T-helper 2 cell treated with Interferon-gamma antibody and Interleukin-4, amounts not matched to agents 5 μg/mL and 100 μg/mL, for 36 hours (primary cell): Measurements from ENCODE around the gene SPRN.
A peak's percentile ranks its signal among the peaks of the same experiment; 100 is the strongest.
"Not testable (repeated sequence)": the region's sequence is repeated elsewhere in the genome, so short reads cannot be mapped to it uniquely, and the experiment has no call there.

ENCODE experiments used
- DNase-seq: peaks from one replicate; pipeline ENCODE4 v3.0.0; 2021; ENCODE audit warnings: low spot score
- H3K27ac Mint-ChIP-seq: one replicate; pipeline ENCODE4 v1.8.0; 2021; ENCODE audit warnings: mild to moderate bottlenecking, mixed read lengths
- H3K27me3 Mint-ChIP-seq: one replicate; pipeline ENCODE4 v1.8.0; 2021; ENCODE audit warnings: low read depth, mixed read lengths
- H3K36me3 Mint-ChIP-seq: one replicate; pipeline ENCODE4 v1.8.0; 2021; ENCODE audit warnings: low read depth, mixed read lengths
- H3K4me1 Mint-ChIP-seq: one replicate; pipeline ENCODE4 v1.8.0; 2021; ENCODE audit warnings: low read depth, mixed read lengths
- H3K4me3 Mint-ChIP-seq: one replicate; pipeline ENCODE4 v1.8.0; 2022; ENCODE audit warnings: mild to moderate bottlenecking, moderate library complexity, mixed read lengths
- H3K9me3 Mint-ChIP-seq: one replicate; pipeline ENCODE4 v1.8.0; 2021; ENCODE audit warnings: mixed read lengths

Gene SPRN, protein sequence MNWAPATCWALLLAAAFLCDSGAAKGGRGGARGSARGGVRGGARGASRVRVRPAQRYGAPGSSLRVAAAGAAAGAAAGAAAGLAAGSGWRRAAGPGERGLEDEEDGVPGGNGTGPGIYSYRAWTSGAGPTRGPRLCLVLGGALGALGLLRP

DNA sequence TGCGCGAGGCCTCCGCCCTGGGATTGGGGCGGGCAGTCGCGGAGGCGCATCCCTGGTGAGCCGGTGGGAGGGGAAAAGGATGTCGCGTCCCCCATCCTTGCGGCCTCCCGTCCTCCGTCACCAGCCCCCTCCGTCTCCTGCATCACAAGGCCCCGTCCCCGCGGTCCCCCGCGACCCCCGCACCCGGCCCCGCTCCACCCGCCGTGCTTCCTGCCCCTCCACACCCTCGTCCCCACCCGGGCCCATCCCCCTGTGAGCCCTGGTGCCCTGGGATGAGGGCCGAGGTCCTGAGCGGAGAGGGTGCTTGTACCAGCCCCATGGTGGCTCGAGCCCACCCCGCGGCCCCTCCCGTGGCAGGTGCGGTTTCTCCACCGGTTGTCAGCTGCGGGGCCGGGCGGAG lies at the start of gene SPRN:
Gene SPRN (minus strand): TSS at position 25 of the 400 bp plus-strand sequence. CDS start 944 bp downstream, outside the sequence.
- not testable (repeated sequence) for H3K9me3 Mint-ChIP-seq, H3K36me3 Mint-ChIP-seq, H3K4me3 Mint-ChIP-seq, H3K27ac Mint-ChIP-seq, DNase-seq, H3K4me1 Mint-ChIP-seq
- peaks cover 15% of the 10 kb centered on the region for H3K27me3 Mint-ChIP-seq

DNA sequence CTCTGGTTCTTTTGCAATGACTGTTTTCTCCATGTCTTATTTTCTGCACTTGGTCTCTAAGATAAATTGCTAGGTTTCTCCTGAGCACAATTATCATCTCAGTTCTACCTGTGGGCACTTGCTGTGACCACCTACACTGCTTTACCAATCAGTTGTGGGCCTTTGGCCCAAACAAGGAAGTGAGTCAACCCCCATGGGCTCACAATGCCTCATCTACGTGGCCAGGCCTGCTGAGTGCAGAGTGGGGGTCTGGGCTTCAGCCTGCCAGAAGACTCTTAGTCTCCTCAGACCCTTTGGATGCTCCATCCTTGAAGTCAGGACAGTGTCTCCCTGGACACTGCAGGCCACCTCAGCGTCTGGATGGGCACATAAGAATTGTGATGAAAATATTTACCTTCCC lies 49.6 kb upstream of the SPRN start:
- peak overlapping the region; percentile 30 for H3K4me3 Mint-ChIP-seq
- no peak for DNase-seq
- H3K9me3 Mint-ChIP-seq, result peaks cover 3% of the 10 kb centered on the region
- no peak overlapping the region for H3K27ac Mint-ChIP-seq
- H3K27me3 Mint-ChIP-seq, result peaks cover 3% of the 10 kb centered on the region
- H3K36me3 Mint-ChIP-seq, result no peaks in the 10 kb centered on the region
- H3K4me1 Mint-ChIP-seq, result peaks cover 29% of the 10 kb centered on the region

DNA sequence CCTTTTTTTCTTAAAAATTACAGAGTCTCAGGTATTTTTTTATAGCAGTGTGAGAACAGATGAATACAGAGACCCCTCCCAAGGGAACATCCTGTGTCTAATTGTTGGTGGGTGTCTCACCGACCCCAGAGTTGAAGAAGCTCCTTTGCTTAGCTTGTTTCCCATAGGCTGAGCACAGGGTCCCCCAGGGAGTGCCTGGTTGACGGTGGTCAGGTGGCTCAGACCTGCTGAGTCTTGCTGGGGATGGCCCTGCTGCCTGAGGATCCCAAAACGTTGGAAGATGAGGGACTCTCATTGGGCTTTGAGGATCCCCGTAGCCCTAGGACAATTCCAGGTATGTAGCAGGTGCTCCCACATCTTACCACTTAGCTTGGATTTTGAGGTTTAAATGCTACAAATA lies 48.8 kb upstream of the SPRN start:
- Mint-ChIP-seq H3K27me3 (peaks cover 3% of the 10 kb centered on the region), H3K4me3 (no peak overlapping the region), H3K4me1 (peaks cover 29% of the 10 kb centered on the region), H3K9me3 (peaks cover 4% of the 10 kb centered on the region), H3K36me3 (no peaks in the 10 kb centered on the region), H3K27ac (no peak overlapping the region)
- no peak for DNase-seq

DNA sequence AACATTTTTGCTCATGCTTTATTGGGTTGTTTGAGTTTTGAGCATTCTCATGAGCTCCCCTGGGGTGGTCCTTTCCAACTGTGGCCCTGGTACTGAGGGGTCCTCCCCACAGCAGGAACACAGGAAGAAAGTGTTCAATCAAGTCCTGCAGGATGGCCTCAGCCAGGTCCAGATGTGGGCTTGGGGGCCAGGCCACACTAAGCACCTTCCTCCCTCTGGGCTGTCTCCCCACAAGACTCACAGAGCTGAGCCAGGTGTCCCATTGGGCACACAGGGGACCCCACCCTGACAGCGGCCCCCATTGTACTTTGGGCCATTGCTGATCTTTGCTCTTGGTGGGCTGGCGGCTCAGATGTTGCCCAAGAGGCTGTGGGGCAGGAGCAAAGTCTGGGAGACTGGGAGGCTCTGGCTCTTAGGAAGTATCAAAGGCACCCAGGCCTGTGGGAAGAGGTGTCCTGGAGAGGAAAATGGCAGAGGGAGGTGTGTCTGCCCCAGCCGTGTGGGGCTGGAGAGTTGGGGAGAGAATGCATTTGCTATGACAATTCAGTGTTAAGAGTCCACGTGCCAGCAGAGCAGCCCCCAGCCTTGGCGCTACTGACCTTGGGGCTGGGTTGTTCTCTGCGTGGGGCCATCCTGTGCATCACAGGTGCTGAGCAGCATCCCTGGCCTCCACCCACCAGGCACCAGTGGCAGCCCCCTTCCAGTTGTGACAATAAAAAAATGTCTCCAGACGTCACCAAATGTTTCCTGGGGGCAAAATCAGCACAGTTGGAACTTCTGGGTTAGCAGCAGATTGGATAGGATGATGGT lies 47.1 kb upstream of the SPRN start:
- Mint-ChIP-seq H3K4me3 (no peak overlapping the region), H3K9me3 (peaks cover 4% of the 10 kb centered on the region), H3K4me1 (peaks cover 29% of the 10 kb centered on the region), H3K27ac (no peak overlapping the region), H3K36me3 (no peaks in the 10 kb centered on the region), H3K27me3 (peaks cover 3% of the 10 kb centered on the region)
- no peak for DNase-seq

DNA sequence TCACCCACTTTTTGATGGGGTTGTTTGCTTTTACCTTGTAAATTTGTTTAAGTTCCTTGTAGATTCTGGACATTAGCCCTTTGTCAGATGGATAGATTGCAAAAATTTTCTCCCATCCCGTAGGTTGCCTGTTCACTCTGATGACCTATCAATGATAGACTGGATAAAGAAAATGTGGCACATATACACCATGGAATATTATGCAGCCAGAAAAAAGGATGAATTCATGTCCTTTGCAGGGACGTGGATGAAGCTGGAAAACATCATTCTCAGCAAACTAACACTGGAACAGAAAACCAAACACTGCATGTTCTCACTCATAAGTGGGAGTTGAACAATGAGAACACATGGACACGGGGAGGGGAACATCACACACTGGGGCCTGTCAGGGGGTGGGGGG lies 44.8 kb upstream of the SPRN start:
- H3K9me3 Mint-ChIP-seq, H3K4me3 Mint-ChIP-seq, H3K36me3 Mint-ChIP-seq, H3K27me3 Mint-ChIP-seq, H3K27ac Mint-ChIP-seq, DNase-seq: not testable (repeated sequence)
- peaks cover 11% of the 10 kb centered on the region for H3K4me1 Mint-ChIP-seq

DNA sequence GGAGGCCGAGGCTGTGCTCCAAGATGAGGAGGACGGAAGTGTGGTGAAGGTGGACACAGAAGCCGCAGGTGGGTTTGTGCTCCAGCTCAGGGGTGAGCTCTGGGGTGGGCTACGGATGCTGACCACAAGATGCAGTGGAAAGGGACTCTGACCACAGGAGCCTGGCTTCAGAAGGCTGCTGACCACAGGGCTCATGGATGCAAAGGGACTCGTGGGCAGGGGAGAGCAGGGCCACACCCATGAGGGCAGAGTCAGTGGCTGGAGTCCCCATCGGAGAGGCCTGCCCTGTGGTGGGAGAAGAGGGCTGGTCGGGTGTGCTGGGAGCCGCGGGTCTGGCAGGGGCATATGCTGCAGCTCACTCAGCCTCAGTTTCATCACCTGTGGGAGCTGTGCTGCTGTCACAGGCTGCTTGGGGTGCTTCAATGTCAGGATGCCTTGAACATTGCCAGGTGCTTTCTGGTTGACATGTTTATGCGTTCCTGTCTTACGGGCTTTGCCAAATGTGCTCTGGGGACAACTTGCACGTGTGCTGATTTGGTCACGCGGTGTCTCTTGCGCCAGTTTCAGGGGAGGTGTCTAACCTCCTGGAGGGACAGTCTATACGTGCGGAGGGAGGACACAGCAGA lies 43.0 kb upstream of the SPRN start:
- H3K27me3 Mint-ChIP-seq, result peaks cover 3% of the 10 kb centered on the region
- no peak overlapping the region for H3K27ac Mint-ChIP-seq
- no peaks in the 10 kb centered on the region for H3K4me1 Mint-ChIP-seq
- H3K4me3 Mint-ChIP-seq, result no peak overlapping the region
- DNase-seq, result no peak
- peaks cover 4% of the 10 kb centered on the region for H3K9me3 Mint-ChIP-seq
- no peaks in the 10 kb centered on the region for H3K36me3 Mint-ChIP-seq

DNA sequence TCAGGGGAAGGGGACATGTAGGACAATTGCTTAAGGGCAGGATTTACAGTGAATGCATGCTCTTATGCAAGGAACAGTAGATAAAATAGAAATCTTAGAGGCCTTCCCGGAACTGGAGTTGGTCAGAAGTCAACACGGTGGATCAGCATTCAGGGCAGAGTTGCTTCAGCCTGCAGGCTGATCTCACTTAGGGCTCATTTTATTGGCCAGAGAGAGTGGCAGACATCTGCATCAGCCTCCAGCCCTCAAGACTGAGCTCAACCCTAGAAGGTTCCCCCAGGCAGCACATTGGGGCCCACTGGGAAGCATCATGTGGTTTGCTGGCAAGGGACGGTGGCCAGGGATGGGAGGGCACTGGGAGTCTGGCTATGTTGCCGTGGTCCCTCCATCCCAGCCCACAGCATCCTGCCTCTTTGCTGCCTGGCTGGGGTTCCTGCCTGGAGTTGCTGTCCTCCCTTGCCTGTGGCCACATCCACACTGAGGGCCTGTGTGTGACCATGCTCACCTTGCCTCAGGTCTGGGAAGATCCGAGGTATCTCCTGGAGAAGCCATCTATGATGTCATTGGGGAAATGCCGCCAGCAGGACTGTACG lies 42.4 kb upstream of the SPRN start:
- H3K4me1 Mint-ChIP-seq, result no peaks in the 10 kb centered on the region
- H3K4me3 Mint-ChIP-seq, result no peak overlapping the region
- H3K9me3 Mint-ChIP-seq, result peaks cover 4% of the 10 kb centered on the region
- H3K27ac Mint-ChIP-seq, result no peak overlapping the region
- H3K36me3 Mint-ChIP-seq, result no peaks in the 10 kb centered on the region
- H3K27me3 Mint-ChIP-seq, result peaks cover 3% of the 10 kb centered on the region
- DNase-seq, result no peak

DNA sequence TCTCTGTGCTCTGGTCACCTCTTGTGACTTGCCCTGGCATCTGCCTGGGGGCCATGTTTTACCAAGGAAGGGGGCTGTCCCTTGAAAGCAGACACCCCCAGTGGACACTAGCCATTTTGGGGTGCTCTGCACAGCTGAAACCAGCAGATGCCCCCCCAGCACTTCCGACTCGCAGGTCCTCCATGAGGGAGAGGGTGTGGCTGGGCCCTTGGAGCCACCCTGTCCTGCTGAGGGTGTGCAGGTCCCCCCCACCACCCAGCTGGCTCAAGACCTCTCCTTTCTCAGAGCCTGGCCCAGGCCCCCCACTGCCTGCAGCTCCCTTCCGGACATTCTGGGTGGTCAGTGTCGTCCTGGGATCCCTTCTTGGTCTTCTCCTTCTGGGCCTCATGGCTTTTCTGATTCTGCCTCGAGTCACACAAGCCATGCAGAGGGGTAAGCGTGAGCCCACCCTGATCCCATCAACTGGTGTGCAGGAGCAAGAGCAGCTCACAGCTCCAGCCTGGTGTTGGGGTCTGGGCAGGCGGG lies 41.6 kb upstream of the SPRN start:
- H3K4me1 Mint-ChIP-seq, result no peaks in the 10 kb centered on the region
- H3K4me3 Mint-ChIP-seq, result no peak overlapping the region
- H3K36me3 Mint-ChIP-seq, result no peaks in the 10 kb centered on the region
- H3K27me3 Mint-ChIP-seq, result peaks cover 3% of the 10 kb centered on the region
- H3K27ac Mint-ChIP-seq, result no peak overlapping the region
- peaks cover 4% of the 10 kb centered on the region for H3K9me3 Mint-ChIP-seq
- no peak for DNase-seq

DNA sequence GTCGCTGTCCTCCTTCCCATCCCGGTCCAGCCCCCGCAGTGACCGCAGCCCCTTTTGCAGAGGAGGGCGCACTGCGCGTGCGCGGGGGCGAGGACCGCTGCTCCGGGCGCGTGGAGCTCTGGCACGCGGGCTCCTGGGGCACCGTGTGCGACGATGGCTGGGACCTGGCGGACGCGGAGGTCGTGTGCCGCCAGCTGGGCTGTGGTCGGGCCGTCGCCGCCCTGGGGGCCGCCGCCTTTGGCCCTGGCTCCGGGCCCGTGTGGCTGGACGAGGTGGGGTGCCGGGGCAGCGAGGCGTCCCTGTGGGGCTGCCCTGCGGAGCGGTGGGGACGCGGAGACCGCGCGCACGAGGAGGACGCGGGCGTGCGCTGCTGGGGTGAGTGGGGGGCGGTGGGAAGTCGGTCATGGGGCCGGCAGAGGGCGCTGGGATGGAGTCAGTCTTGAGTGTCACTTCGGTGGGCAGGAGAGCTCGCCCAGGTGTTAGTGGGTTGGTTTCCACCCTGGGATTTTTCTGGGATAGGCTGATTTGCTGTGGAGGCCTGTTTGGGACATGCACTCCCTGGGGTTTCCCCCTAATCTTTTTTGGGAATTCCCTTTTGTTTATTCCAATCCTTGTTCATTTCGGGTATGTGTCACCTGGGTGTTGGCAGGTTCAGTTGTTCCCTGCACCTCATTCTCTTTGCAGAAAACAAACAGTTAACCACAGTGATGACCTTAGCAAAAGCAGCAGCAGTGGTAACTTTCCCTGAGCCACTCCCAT lies 40.9 kb upstream of the SPRN start:
- Mint-ChIP-seq H3K36me3 (no peaks in the 10 kb centered on the region), H3K27me3 (peaks cover 3% of the 10 kb centered on the region), H3K4me1 (no peaks in the 10 kb centered on the region), H3K9me3 (peaks cover 4% of the 10 kb centered on the region), H3K4me3 (no peak overlapping the region), H3K27ac (no peak overlapping the region)
- DNase-seq, result no peak

DNA sequence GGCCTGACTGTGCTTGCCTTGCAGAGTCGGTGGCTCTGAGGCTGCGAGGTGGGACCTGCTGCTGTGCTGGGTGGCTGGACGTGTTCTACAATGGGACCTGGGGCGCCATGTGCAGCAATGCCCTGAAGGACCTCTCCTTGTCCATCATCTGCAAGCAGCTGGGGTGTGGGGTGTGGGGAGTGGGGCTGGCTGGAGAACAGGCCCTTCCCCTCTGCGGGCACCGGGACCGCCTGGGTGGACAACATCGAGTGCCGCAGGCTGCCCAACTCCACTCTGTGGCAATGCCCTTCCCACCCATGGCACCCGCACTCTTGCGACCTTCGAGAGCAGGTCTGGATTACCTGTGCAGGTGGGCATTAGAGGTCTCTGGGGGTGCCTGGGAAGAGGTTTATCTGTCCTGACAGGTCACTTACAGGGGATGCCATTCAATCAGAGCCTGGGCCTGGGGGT lies 40.2 kb upstream of the SPRN start:
- DNase-seq, result no peak
- Mint-ChIP-seq H3K4me1 (no peaks in the 10 kb centered on the region), H3K4me3 (no peak overlapping the region), H3K27ac (no peak overlapping the region), H3K27me3 (no peaks in the 10 kb centered on the region), H3K9me3 (peaks cover 4% of the 10 kb centered on the region), H3K36me3 (no peaks in the 10 kb centered on the region)

DNA sequence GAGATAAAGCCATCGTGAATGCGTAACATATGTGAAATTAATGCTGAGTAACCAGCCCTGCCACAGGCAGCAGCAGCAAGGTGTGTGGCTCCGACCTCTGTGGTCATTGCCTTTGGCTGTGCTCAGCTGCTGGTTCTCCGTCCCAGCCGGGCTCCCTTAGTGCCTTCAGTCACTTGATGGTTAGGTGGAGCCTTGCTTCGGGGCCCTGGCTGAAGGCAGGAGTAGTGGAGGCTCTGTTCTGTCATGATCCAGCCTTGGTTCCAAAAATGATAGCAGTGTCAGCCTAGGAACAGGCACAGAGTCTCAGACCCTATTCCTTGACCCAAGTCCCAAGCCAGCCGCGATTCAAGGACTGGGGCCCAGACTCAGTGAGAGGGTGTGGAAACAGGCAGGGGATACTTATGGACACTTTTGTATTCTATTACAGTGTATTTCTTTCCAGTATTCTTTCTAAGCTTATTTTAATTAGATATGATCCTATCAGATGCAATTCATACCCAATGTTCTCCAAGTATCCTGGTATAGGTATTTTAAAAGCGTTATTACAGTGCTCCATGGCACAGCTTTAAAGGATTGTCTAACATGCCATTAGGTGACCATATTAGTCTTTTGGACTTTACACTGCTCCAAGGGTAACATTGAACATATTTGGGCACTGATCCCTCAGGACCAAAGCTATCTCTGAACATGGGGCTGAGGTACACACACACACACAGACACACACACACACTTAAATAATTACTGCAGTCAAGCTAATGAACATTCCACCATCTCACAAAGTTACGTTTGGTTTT lies 38.3 kb upstream of the SPRN start:
- no peak for DNase-seq
- Mint-ChIP-seq H3K27ac (no peak overlapping the region), H3K4me1 (no peaks in the 10 kb centered on the region), H3K9me3 (no peaks in the 10 kb centered on the region), H3K4me3 (no peak overlapping the region), H3K36me3 (no peaks in the 10 kb centered on the region), H3K27me3 (no peaks in the 10 kb centered on the region)

DNA sequence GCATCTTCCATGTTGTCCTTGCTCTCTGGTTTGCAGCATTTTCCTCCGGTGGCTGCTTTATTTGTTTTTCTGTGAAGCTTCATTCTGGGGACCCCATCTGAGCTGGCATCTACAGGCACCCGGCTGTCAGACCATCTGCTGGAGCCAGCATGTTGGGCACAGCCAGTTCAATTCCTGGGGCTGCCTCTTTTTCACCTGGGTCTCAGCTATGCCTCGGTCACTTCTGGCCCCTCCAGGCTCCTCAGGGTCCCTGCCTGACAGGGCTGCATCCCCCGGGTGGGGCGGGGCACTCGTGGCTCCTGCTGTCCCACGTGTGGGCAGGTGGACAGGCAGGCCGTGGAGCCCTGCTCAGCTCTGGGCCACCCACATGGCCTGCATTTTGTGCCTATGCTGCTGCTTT lies 37.4 kb upstream of the SPRN start:
- H3K4me1 Mint-ChIP-seq, result no peaks in the 10 kb centered on the region
- DNase-seq, result no peak
- no peak overlapping the region for H3K4me3 Mint-ChIP-seq
- H3K36me3 Mint-ChIP-seq, result no peaks in the 10 kb centered on the region
- no peaks in the 10 kb centered on the region for H3K9me3 Mint-ChIP-seq
- H3K27ac Mint-ChIP-seq, result no peak overlapping the region
- H3K27me3 Mint-ChIP-seq, result no peaks in the 10 kb centered on the region

DNA sequence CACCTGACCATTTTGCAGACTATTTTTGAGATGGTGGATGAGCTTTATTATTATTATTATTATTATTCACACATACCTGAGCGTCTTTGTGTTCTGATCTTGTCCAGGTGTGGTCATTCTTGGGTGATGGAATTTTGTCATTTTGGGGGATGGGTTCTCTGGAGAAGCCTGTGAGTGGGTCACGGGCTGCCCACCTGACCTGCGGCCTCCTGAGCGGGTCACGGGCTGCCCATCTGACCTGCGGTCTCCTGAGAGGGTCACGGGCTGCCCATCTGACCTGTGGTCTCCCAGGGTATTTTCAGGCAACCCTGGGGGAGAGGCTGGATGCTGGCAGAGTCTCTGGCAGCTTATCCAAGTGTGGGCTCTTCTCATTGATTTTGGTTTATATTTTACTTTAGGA lies 36.6 kb upstream of the SPRN start:
- Mint-ChIP-seq H3K27ac (no peak overlapping the region), H3K27me3 (no peaks in the 10 kb centered on the region), H3K4me1 (no peaks in the 10 kb centered on the region), H3K4me3 (no peak overlapping the region), H3K9me3 (no peaks in the 10 kb centered on the region), H3K36me3 (no peaks in the 10 kb centered on the region)
- no peak for DNase-seq
